ENCODE data around the gene EXD2.

- TF ChIP-seq POLR2A (IDR thresholded peaks at IDR 0.05) (no peak), CTCF (IDR thresholded peaks at IDR 0.05 in 4 of 5, conservative IDR thresholded peaks at IDR 0.05 in 1 of 5) (no peak)
These were observed 33.6 kb downstream of the EXD2 start for GRCh38 chr14:69224946-69225345.
